H9 (cell line): ENCODE data around the gene SLC24A4. TPM values are rescaled to one million over a fixed set of nuclear protein-coding genes. Genes with fewer than 3 reads are reported as not detected.

Experiments
- DNase-seq: peaks from one replicate; pipeline ENCODE4 v3.0.0-alpha.2; 2017
- H2AFZ ChIP-seq: one replicate; pipeline ENCODE4 v1.6.1; 2013; ENCODE audit warnings: mild to moderate bottlenecking, low read length, control low read depth, moderate library complexity
- H2AK5ac ChIP-seq: 2 replicates; pipeline ENCODE4 v1.6.1; 2013; ENCODE audit warnings: low read length, control low read depth, mixed read lengths; ENCODE audit not compliant: insufficient read length
- H2BK120ac ChIP-seq: one replicate; pipeline ENCODE4 v1.6.1; 2013; ENCODE audit warnings: low read depth, mild to moderate bottlenecking, low read length, control low read depth, inconsistent platforms; ENCODE audit not compliant: poor library complexity, severe bottlenecking
- H2BK12ac ChIP-seq: 2 replicates; pipeline ENCODE4 v1.6.1; 2013; ENCODE audit warnings: low read length, control low read depth, mixed read lengths, low read depth; ENCODE audit not compliant: insufficient read length
- H2BK15ac ChIP-seq: 2 replicates; pipeline ENCODE4 v1.6.1; 2013; ENCODE audit warnings: low read depth, low read length, control low read depth
- H2BK20ac ChIP-seq: one replicate; pipeline ENCODE4 v1.6.1; 2013; ENCODE audit warnings: low read depth, mild to moderate bottlenecking, low read length, control low read depth, inconsistent platforms; ENCODE audit not compliant: poor library complexity, severe bottlenecking
- H2BK5ac ChIP-seq: 2 replicates; pipeline ENCODE4 v1.6.1; 2013; ENCODE audit warnings: low read length, control low read depth, mixed read lengths; ENCODE audit not compliant: insufficient read length
- H3K14ac ChIP-seq: 2 replicates; pipeline ENCODE4 v1.6.1; 2013; ENCODE audit warnings: low read length, control low read depth; ENCODE audit not compliant: insufficient read depth
- H3K18ac ChIP-seq: 2 replicates; pipeline ENCODE4 v1.6.1; 2013; ENCODE audit warnings: low read depth, mild to moderate bottlenecking, mixed read lengths, low read length, control low read depth; ENCODE audit not compliant: insufficient read length
- H3K23ac ChIP-seq: 2 replicates; pipeline ENCODE4 v1.6.1; 2013; ENCODE audit warnings: low read length, control low read depth, mixed read lengths, low read depth; ENCODE audit not compliant: insufficient read length
- H3K23me2 ChIP-seq: 2 replicates; pipeline ENCODE4 v1.6.1; 2013; ENCODE audit warnings: low read depth, mild to moderate bottlenecking, mixed read lengths, low read length, control low read depth; ENCODE audit not compliant: insufficient read length, poor library complexity, severe bottlenecking
- H3K27ac ChIP-seq: 2 replicates; pipeline ENCODE4 v1.5.1; 2013; ENCODE audit warnings: low read length, control low read depth, mixed read lengths, low read depth; ENCODE audit not compliant: insufficient read length
- H3K27me3 ChIP-seq: 2 replicates; pipeline ENCODE4 v1.6.1; 2013; ENCODE audit warnings: low read length, control low read depth, inconsistent platforms; ENCODE audit not compliant: insufficient read depth
- H3K4ac ChIP-seq: 2 replicates; pipeline ENCODE4 v1.6.1; 2013; ENCODE audit warnings: low read depth, mild to moderate bottlenecking, control low read depth, inconsistent platforms, low read length, moderate library complexity
- H3K4me1 ChIP-seq: 2 replicates; pipeline ENCODE4 v1.6.1; 2013; ENCODE audit warnings: low read length, control low read depth, inconsistent platforms; ENCODE audit not compliant: insufficient read depth
- H3K4me2 ChIP-seq: 2 replicates; pipeline ENCODE4 v1.6.1; 2013; ENCODE audit warnings: low read length, control low read depth, mixed read lengths; ENCODE audit not compliant: insufficient read length, insufficient read depth
- H3K56ac ChIP-seq: 2 replicates; pipeline ENCODE4 v1.6.1; 2013; ENCODE audit warnings: low read depth, mild to moderate bottlenecking, mixed read lengths, low read length, control low read depth; ENCODE audit not compliant: insufficient read length
- H3K79me1 ChIP-seq: 2 replicates; pipeline ENCODE4 v1.6.1; 2013; ENCODE audit warnings: low read depth, mild to moderate bottlenecking, moderate library complexity, low read length, control low read depth, inconsistent platforms; ENCODE audit not compliant: insufficient read depth, poor library complexity, severe bottlenecking
- H3K79me2 ChIP-seq: 2 replicates; pipeline ENCODE4 v1.6.1; 2013; ENCODE audit warnings: low read length, control low read depth, inconsistent platforms; ENCODE audit not compliant: insufficient read depth
- H3K9ac ChIP-seq: 2 replicates; pipeline ENCODE4 v1.6.1; 2013; ENCODE audit warnings: low read length, control low read depth, mixed read lengths; ENCODE audit not compliant: insufficient read length; ENCODE audit errors: extremely low read depth
- H3K9me3 ChIP-seq: one replicate; pipeline ENCODE4 v1.6.1; 2013; ENCODE audit warnings: low read depth, low read length, inconsistent platforms; ENCODE audit not compliant: control insufficient read depth
- H3T11ph ChIP-seq: one replicate; pipeline ENCODE4 v1.6.1; 2013; ENCODE audit warnings: mild to moderate bottlenecking, low read length, control low read depth, inconsistent platforms
- H4K20me1 ChIP-seq: one replicate; pipeline ENCODE4 v1.6.1; 2013; ENCODE audit not compliant: control insufficient read depth, insufficient read length, insufficient read depth
- H4K5ac ChIP-seq: 2 replicates; pipeline ENCODE4 v1.6.1; 2013; ENCODE audit warnings: low read depth, mild to moderate bottlenecking, mixed read lengths, low read length, control low read depth; ENCODE audit not compliant: insufficient read length
- H4K8ac ChIP-seq: replicated peaks from 2 replicates; pipeline ENCODE4 v1.6.1; 2013; ENCODE audit warnings: low read length, control low read depth, mixed read lengths, low read depth; ENCODE audit not compliant: insufficient read length
- H4K91ac ChIP-seq: 2 replicates; pipeline ENCODE4 v1.6.1; 2013; ENCODE audit warnings: low read depth, mild to moderate bottlenecking, moderate library complexity, mixed read lengths, low read length, control low read depth; ENCODE audit not compliant: insufficient read length
- H3K27ac Mint-ChIP-seq, 3 experiments: 2 replicates in 2 of 3; 3 replicates in 1 of 3; pipeline ENCODE4 v1.8.0; 2020 to 2021; ENCODE audit warnings: mixed read lengths in 3 of 3, mild to moderate bottlenecking in 1 of 3, moderate library complexity in 1 of 3
- H3K27me3 Mint-ChIP-seq: 2 replicates; pipeline ENCODE4 v1.8.0; 2021; ENCODE audit warnings: low read depth, mild to moderate bottlenecking, moderate library complexity, mixed read lengths
- H3K36me3 Mint-ChIP-seq, 3 experiments: 2 replicates in 2 of 3; 3 replicates in 1 of 3; pipeline ENCODE4 v1.8.0; 2020 to 2021; ENCODE audit warnings: low read depth in 3 of 3, mixed read lengths in 3 of 3; ENCODE audit not compliant: insufficient read depth in 1 of 3
- H3K4me1 Mint-ChIP-seq, 2 experiments: 2 replicates each; pipeline ENCODE4 v1.8.0; 2020; ENCODE audit warnings: mixed read lengths in 2 of 2
- H3K4me3 Mint-ChIP-seq, 2 experiments: 2 replicates in 1 of 2; 3 replicates in 1 of 2; pipeline ENCODE4 v1.8.0; 2020 to 2021; ENCODE audit warnings: mild to moderate bottlenecking in 2 of 2, mixed read lengths in 2 of 2, moderate library complexity in 1 of 2
- H3K9me3 Mint-ChIP-seq, 2 experiments: 2 replicates in 1 of 2; 3 replicates in 1 of 2; pipeline ENCODE4 v1.8.0; 2020; ENCODE audit warnings: mild to moderate bottlenecking in 2 of 2, mixed read lengths in 2 of 2, moderate library complexity in 1 of 2
- WGBS: extraction: QIAGEN DNeasy Blood & Tissue Kit; methylation state at CpG from one replicate; pipeline ENCODE4 v1.1.7; 2013; ENCODE audit warnings: missing lambda C conversion rate, low lambda C conversion rate, mixed read lengths; ENCODE audit not compliant: insufficient read length; ENCODE audit errors: extremely low coverage; 5-methylcytosine and 5-hydroxymethylcytosine counted together
- total RNA-seq: library from RNA; stranded (reverse); gene quantifications from 2 replicates; pipeline ENCODE4 v1.2.1, GENCODE V29; 2021
- TF ChIP-seq, protein P1 (sequence below): fragments of 200-600 bp; sonication (generic); conservative IDR thresholded peaks from 3 replicates; pipeline ENCODE4 v1.8.0; 2021; ENCODE audit warnings: antibody characterized with exemption, mild to moderate bottlenecking

SLC24A4 gene
- total RNA-seq, 1 experiment from 2014 or later: 0.24 TPM

DNA sequence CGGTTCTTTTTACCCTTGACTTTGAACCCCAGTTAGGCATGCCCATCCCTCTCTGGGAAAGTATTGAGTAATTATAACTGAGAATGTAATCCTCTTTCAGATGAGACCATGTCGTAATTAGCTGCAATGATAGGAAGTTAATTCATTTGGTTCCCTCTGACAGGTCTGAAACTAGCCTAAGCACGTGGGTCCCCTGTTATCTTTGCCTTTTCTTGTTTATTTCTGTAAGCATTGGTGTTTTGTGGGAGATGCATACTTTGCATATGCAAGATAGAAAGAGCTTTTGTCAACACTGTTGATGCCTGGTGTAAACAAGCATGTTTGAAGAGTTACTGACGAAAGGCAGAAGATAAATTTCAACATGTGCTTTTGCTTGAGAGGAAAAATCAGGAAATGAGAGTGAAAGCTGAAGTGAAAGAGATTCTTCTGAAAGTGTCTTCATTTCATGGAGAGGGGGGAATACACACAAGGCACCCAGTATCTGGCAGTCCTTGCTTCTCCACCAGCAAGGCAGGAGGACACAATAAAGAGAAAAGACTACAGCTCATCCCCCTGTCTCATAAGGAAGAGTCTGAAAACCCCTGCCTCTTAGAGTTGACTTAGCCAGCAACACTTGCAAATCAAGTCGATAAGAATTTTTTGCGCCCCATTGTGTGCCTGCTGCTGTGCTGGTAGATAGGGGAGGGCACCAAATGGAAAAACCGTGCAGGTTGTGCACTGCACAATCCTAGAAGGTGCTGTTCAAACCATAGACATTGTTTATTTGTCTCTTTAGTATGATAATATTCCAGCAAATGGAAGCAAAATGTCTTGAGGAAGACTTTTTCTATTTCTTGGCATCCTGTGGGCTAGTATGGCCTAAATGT is 77.8 kb downstream of the SLC24A4 start:
- Histone ChIP-seq H4K5ac (no peak overlapping the region), H2BK15ac (no peak overlapping the region), H3K9ac (no peak overlapping the region), H3K4ac (no peak overlapping the region), H2BK5ac (no peak overlapping the region), H3K4me2 (no peak overlapping the region), H4K8ac (no peak overlapping the region), H3K18ac (no peak overlapping the region), H3K4me1 (peaks cover 19% of the 10 kb centered on the region; the same call in 1 of the 2 replicates), H3K79me2 (no peaks in the 10 kb centered on the region), H3K9me3 (no peaks in the 10 kb centered on the region), H3K27ac (no peak overlapping the region), H3K14ac (no peak overlapping the region), H3K79me1 (no peaks in the 10 kb centered on the region), H2AFZ (no peak overlapping the region), H3K27me3 (no peaks in the 10 kb centered on the region), H4K91ac (no peak overlapping the region), H2AK5ac (no peak overlapping the region), H4K20me1 (no peaks in the 10 kb centered on the region), H3K56ac (no peak overlapping the region), H2BK12ac (no peak overlapping the region), H3K23ac (no peak overlapping the region), H2BK120ac (no peak overlapping the region), H3T11ph (no peak overlapping the region), H3K23me2 (no peaks in the 10 kb centered on the region), H2BK20ac (no peak overlapping the region)
- Mint-ChIP-seq H3K27me3 (no peaks in the 10 kb centered on the region; the same call in none of the 2 replicates), H3K36me3 (peaks cover 0 to 13% (median 9%) of the 10 kb centered on the region in 3 experiments; a peak in 6 of 7 replicates), H3K4me3 (no peak overlapping the region), H3K9me3 (peaks cover 12 to 14% of the 10 kb centered on the region in 2 experiments), H3K27ac (no peak overlapping the region), H3K4me1 (peaks cover 50 to 53% of the 10 kb centered on the region in 2 experiments)
- WGBS: no CpG with 5 or more reads among the region's 7 CpGs
- no peak for DNase-seq
- TF ChIP-seq, protein P1, sequence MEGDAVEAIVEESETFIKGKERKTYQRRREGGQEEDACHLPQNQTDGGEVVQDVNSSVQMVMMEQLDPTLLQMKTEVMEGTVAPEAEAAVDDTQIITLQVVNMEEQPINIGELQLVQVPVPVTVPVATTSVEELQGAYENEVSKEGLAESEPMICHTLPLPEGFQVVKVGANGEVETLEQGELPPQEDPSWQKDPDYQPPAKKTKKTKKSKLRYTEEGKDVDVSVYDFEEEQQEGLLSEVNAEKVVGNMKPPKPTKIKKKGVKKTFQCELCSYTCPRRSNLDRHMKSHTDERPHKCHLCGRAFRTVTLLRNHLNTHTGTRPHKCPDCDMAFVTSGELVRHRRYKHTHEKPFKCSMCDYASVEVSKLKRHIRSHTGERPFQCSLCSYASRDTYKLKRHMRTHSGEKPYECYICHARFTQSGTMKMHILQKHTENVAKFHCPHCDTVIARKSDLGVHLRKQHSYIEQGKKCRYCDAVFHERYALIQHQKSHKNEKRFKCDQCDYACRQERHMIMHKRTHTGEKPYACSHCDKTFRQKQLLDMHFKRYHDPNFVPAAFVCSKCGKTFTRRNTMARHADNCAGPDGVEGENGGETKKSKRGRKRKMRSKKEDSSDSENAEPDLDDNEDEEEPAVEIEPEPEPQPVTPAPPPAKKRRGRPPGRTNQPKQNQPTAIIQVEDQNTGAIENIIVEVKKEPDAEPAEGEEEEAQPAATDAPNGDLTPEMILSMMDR: no peak
